ENCODE results near the gene TEX9.

The TEX9 gene

DNA sequence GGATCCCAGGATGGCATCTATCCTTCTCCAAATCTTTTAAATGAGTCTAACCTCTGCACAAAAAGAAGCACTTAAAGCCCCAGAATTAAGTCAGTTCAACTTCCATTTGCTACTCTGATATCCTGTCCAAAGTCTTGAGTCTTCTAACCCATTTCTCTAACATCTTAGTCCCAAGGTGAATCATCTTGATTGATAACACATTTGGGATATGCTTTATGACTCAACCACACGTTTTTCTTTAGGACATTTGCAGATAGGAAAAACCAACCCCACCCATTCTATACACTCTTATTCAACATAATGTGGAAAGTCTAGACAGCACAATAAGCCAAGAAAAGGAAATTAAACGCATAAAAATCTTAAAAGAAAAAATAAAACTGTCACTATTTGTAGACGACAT is 18.8 kb upstream of the TEX9 start:
- Histone ChIP-seq H3K4me1 (ENCODE audit: insufficient read depth, insufficient read length) (no peaks in the 10 kb centered on the region), H3K9ac (ENCODE audit: insufficient read length, low read depth) (no peak overlapping the region), H3K36me3 (ENCODE audit: insufficient read depth, insufficient read length, low read length) (no peaks in the 10 kb centered on the region), H3K4me3 (ENCODE audit: insufficient read length, low read depth) (no peak overlapping the region), H3K27me3 (ENCODE audit: insufficient read depth, insufficient read length) (no peaks in the 10 kb centered on the region), H3K9me3 (ENCODE audit: insufficient read depth, low read length) (no peaks in the 10 kb centered on the region)
- TF ChIP-seq YY1 (IDR thresholded peaks at IDR 0.05; ENCODE audit: insufficient read depth, insufficient read length) (no peak), ZNF274 (IDR thresholded peaks at IDR 0.05; ENCODE audit: low read depth, low read length) (no peak), SUZ12 (IDR thresholded peaks at IDR 0.05; ENCODE audit: extremely low read depth, insufficient read depth, insufficient read length) (no peak)
- no peak for DNase-seq (ENCODE audit: low read depth, low spot score)

DNA sequence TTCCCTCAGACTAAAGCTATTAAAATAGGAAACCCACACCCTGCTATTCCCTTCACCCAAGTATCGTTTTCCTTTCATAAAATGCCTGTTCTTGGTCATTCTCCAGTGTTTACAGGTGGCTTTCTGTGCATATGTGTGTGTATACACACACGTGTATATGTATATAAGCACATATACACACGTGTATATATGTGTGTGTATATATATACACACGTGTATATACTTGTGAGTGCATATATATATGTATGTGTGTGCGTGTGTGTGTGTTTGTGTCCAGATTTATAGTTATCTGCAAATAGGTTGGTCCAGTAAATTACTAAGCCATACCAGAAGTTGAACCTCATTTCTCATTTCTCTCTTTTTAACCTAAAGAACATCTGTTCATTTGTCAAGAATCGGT is 15.7 kb upstream of the TEX9 start:
- no peak overlapping the region for H3K4me3 ChIP-seq (ENCODE audit: insufficient read length, low read depth)

DNA sequence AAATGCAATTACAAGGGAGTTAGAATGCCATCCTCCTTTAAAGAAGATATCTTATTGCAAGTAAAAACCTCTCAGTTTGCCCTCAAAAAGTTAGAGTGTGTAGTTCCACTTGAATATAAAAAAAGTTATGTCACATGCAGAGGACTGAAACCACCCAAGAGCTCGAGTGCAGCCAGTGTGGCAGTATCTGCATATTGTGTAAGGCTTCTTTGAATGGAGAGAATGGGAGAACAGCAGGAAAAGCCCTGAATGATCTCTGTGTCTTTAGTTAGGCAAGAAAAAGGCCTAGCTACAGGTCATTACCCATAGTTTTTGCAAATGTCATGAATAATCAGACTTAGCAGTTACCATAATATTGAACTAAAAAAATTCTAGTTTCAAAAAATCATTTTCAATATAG is 13.9 kb upstream of the TEX9 start:
- Histone ChIP-seq H3K4me1 (ENCODE audit: insufficient read depth, insufficient read length) (no peaks in the 10 kb centered on the region), H3K9me3 (ENCODE audit: insufficient read depth, low read length) (no peaks in the 10 kb centered on the region), H3K27me3 (ENCODE audit: insufficient read depth, insufficient read length) (no peaks in the 10 kb centered on the region), H3K4me3 (ENCODE audit: insufficient read length, low read depth) (no peak overlapping the region), H3K9ac (ENCODE audit: insufficient read length, low read depth) (no peak overlapping the region), H3K36me3 (ENCODE audit: insufficient read depth, insufficient read length, low read length) (no peaks in the 10 kb centered on the region)
- DNase-seq (ENCODE audit: low read depth, low spot score): no peak
- TF ChIP-seq YY1 (IDR thresholded peaks at IDR 0.05; ENCODE audit: insufficient read depth, insufficient read length) (no peak), ZNF274 (IDR thresholded peaks at IDR 0.05; ENCODE audit: low read depth, low read length) (no peak), SUZ12 (IDR thresholded peaks at IDR 0.05; ENCODE audit: extremely low read depth, insufficient read depth, insufficient read length) (no peak)

More for the DNA sequence above, 15.7 kb upstream of the TEX9 start:
- DNase-seq (ENCODE audit: low read depth, low spot score): no peak
- Histone ChIP-seq H3K4me1 (ENCODE audit: insufficient read depth, insufficient read length) (no peaks in the 10 kb centered on the region), H3K9ac (ENCODE audit: insufficient read length, low read depth) (no peak overlapping the region), H3K36me3 (ENCODE audit: insufficient read depth, insufficient read length, low read length) (no peaks in the 10 kb centered on the region), H3K27me3 (ENCODE audit: insufficient read depth, insufficient read length) (no peaks in the 10 kb centered on the region), H3K9me3 (ENCODE audit: insufficient read depth, low read length) (no peaks in the 10 kb centered on the region)
- TF ChIP-seq SUZ12 (IDR thresholded peaks at IDR 0.05; ENCODE audit: extremely low read depth, insufficient read depth, insufficient read length): no peak
- no peak for TF ChIP-seq YY1 (IDR thresholded peaks at IDR 0.05; ENCODE audit: insufficient read depth, insufficient read length)
- no peak for TF ChIP-seq ZNF274 (IDR thresholded peaks at IDR 0.05; ENCODE audit: low read depth, low read length)

DNA sequence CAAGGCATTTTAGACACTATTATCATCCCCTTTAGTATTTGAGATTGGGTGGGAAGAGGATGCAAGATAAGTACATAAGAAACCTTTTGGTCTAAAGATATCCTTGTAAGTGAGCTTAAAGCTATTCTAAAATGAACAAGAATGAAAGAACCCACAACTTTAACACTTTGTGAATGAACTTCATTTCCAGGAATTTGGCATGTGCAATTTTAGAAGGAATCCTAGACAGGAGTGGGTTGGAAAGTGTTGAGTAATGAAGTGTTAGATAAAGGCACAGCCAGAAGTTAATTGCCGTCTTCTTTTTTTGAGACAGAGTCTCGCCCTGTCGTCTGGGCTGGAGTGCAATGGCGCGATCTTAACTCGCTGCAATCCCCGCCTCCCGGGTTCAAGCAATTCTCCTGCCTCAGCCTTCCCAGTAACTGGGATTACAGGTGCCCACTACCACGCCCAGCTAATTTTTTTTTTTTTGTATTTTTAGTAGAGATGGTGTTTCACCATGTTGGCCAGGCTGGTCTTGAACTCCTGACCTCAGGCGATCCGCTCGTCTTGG is 13.2 kb upstream of the TEX9 start:
- H3K4me3 ChIP-seq (ENCODE audit: insufficient read length, low read depth): no peak overlapping the region
- TF ChIP-seq SUZ12 (IDR thresholded peaks at IDR 0.05; ENCODE audit: extremely low read depth, insufficient read depth, insufficient read length) (no peak), ZNF274 (IDR thresholded peaks at IDR 0.05; ENCODE audit: low read depth, low read length) (no peak), YY1 (IDR thresholded peaks at IDR 0.05; ENCODE audit: insufficient read depth, insufficient read length) (no peak)
- DNase-seq (ENCODE audit: low read depth, low spot score): no peak
- H3K27me3 ChIP-seq (ENCODE audit: insufficient read depth, insufficient read length): no peaks in the 10 kb centered on the region
- no peaks in the 10 kb centered on the region for H3K4me1 ChIP-seq (ENCODE audit: insufficient read depth, insufficient read length)
- H3K9ac ChIP-seq (ENCODE audit: insufficient read length, low read depth): no peak overlapping the region
- H3K9me3 ChIP-seq (ENCODE audit: insufficient read depth, low read length): no peaks in the 10 kb centered on the region
- no peaks in the 10 kb centered on the region for H3K36me3 ChIP-seq (ENCODE audit: insufficient read depth, insufficient read length, low read length)

DNA sequence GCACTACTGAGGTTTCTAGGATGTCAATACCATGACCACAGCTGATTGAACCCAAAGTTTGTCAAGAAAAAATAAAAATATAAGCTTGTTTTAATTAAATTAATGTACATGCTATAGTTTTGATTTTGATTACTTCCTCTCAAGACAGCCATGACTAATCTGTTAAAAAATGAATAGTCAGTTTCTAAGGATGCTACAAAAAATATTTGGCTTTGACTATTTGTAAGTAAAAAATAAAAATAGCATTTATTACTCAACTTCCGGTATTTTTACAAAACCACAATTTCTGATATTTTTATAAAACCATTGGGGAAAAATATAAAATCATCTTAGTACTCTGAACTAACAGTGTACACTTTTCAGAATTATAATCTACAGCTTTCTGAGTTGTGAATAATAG is 12.1 kb upstream of the TEX9 start:
- DNase-seq (ENCODE audit: low read depth, low spot score): no peak
- no peak overlapping the region for H3K9ac ChIP-seq (ENCODE audit: insufficient read length, low read depth)
- H3K9me3 ChIP-seq (ENCODE audit: insufficient read depth, low read length): no peaks in the 10 kb centered on the region
- no peaks in the 10 kb centered on the region for H3K4me1 ChIP-seq (ENCODE audit: insufficient read depth, insufficient read length)
- H3K4me3 ChIP-seq (ENCODE audit: insufficient read length, low read depth): no peak overlapping the region
- TF ChIP-seq YY1 (IDR thresholded peaks at IDR 0.05; ENCODE audit: insufficient read depth, insufficient read length): no peak
- TF ChIP-seq ZNF274 (IDR thresholded peaks at IDR 0.05; ENCODE audit: low read depth, low read length): no peak
- TF ChIP-seq SUZ12 (IDR thresholded peaks at IDR 0.05; ENCODE audit: extremely low read depth, insufficient read depth, insufficient read length): no peak
- no peaks in the 10 kb centered on the region for H3K36me3 ChIP-seq (ENCODE audit: insufficient read depth, insufficient read length, low read length)
- no peaks in the 10 kb centered on the region for H3K27me3 ChIP-seq (ENCODE audit: insufficient read depth, insufficient read length)

DNA sequence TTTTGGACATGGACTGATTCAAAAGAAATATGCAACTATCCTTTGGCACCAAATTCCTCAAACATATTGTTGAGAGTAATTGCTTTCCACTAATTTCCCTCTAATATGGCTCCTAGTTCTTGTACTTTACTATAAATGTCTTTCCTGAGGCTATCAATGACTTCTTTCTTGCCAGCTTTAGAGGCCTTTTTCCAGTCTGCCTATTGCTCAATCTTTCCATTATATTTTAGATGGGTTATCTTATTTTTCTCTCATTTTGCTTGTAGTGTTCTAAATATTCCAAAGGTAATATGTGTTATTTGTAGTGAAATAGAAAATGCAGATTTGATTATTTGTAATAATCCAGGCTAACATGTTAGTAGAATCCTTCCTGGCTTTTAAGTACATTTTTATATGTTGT is 11.5 kb upstream of the TEX9 start:
- H3K36me3 ChIP-seq (ENCODE audit: insufficient read depth, insufficient read length, low read length): no peaks in the 10 kb centered on the region
- no peaks in the 10 kb centered on the region for H3K27me3 ChIP-seq (ENCODE audit: insufficient read depth, insufficient read length)
- H3K4me3 ChIP-seq (ENCODE audit: insufficient read length, low read depth): no peak overlapping the region
- no peaks in the 10 kb centered on the region for H3K4me1 ChIP-seq (ENCODE audit: insufficient read depth, insufficient read length)
- no peak overlapping the region for H3K9ac ChIP-seq (ENCODE audit: insufficient read length, low read depth)
- TF ChIP-seq YY1 (IDR thresholded peaks at IDR 0.05; ENCODE audit: insufficient read depth, insufficient read length): no peak
- TF ChIP-seq SUZ12 (IDR thresholded peaks at IDR 0.05; ENCODE audit: extremely low read depth, insufficient read depth, insufficient read length): no peak
- TF ChIP-seq ZNF274 (IDR thresholded peaks at IDR 0.05; ENCODE audit: low read depth, low read length): no peak
- H3K9me3 ChIP-seq (ENCODE audit: insufficient read depth, low read length): no peaks in the 10 kb centered on the region
- no peak for DNase-seq (ENCODE audit: low read depth, low spot score)

DNA sequence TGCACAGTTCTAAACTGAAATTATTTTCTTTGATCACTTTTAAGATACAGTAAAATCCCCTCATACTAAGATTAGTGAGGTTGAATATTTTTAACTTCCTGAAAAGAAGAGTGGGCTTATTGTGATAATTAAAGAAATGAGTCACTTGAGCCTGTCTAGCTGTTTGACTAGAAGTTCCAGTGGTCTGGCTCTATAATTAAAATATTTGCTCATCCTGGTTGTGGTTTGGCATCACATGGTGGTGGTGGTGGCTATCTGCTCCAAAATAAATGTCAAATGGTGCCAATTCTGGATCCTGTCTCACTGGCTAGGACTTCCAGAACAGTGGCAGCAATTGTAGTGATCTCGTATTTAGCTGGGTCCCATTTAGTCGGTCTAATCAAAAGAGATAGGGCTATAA is 8.6 kb upstream of the TEX9 start:
- Histone ChIP-seq H3K9me3 (ENCODE audit: insufficient read depth, low read length) (no peaks in the 10 kb centered on the region), H3K4me3 (ENCODE audit: insufficient read length, low read depth) (no peak overlapping the region), H3K4me1 (ENCODE audit: insufficient read depth, insufficient read length) (no peaks in the 10 kb centered on the region), H3K27me3 (ENCODE audit: insufficient read depth, insufficient read length) (no peaks in the 10 kb centered on the region), H3K36me3 (ENCODE audit: insufficient read depth, insufficient read length, low read length) (no peaks in the 10 kb centered on the region), H3K9ac (ENCODE audit: insufficient read length, low read depth) (no peak overlapping the region)
- DNase-seq (ENCODE audit: low read depth, low spot score): no peak
- no peak for TF ChIP-seq ZNF274 (IDR thresholded peaks at IDR 0.05; ENCODE audit: low read depth, low read length)
- no peak for TF ChIP-seq SUZ12 (IDR thresholded peaks at IDR 0.05; ENCODE audit: extremely low read depth, insufficient read depth, insufficient read length)
- TF ChIP-seq YY1 (IDR thresholded peaks at IDR 0.05; ENCODE audit: insufficient read depth, insufficient read length): no peak

Measured in NT2/D1 (cell line).